Activated CD4-positive, alpha-beta T cell treated with anti-CD3 and anti-CD28 coated beads, Interleukin-2, amount 50 U/mL, for 4 hours (primary cell): ENCODE data around the gene GABBR2.

ENCODE experiments used
- DNase-seq, 2 experiments: peaks; one replicate each; pipeline ENCODE4 v3.0.0-alpha.2; 2020

GABBR2 gene

GRCh38 chr9:98619788-98620187 is 88.9 kb downstream of the GABBR2 start:
- DNase-seq = no peak

- no peak for DNase-seq
Observed at GRCh38 chr9:98615633-98616032, 93.1 kb downstream of the GABBR2 start.

- no peak for DNase-seq
Observed at GRCh38 chr9:98614941-98615340, 93.8 kb downstream of the GABBR2 start.

GRCh38 chr9:98612061-98612752 is 96.5 kb downstream of the GABBR2 start:
- DNase-seq = no peak

GRCh38 chr9:98611319-98611718 is 97.4 kb downstream of the GABBR2 start:
- no peak for DNase-seq

- DNase-seq = no peak
Observed at GRCh38 chr9:98610711-98611110, 98.0 kb downstream of the GABBR2 start.

GRCh38 chr9:98610211-98610610 is 98.5 kb downstream of the GABBR2 start:
- DNase-seq = no peak

- no peak for DNase-seq
Observed at GRCh38 chr9:98609646-98610045, 99.1 kb downstream of the GABBR2 start.

- DNase-seq = no peak
Observed at GRCh38 chr9:98607787-98608186, 100.9 kb downstream of the GABBR2 start.

- no peak for DNase-seq
Observed at GRCh38 chr9:98607152-98607551, 101.6 kb downstream of the GABBR2 start.

GRCh38 chr9:98606730-98607129 is 102.0 kb downstream of the GABBR2 start:
- no peak for DNase-seq

- DNase-seq = no peak
Observed at GRCh38 chr9:98605116-98605515, 103.6 kb downstream of the GABBR2 start.

GRCh38 chr9:98603821-98604383 is 104.8 kb downstream of the GABBR2 start:
- DNase-seq = no peak

GRCh38 chr9:98602839-98603500 is 105.8 kb downstream of the GABBR2 start:
- DNase-seq = no peak

- no peak for DNase-seq
Observed at GRCh38 chr9:98600631-98601030, 108.1 kb downstream of the GABBR2 start.

- no peak for DNase-seq
Observed at GRCh38 chr9:98599566-98600216, 109.0 kb downstream of the GABBR2 start.

- DNase-seq = no peak
Observed at GRCh38 chr9:98598861-98599260, 109.9 kb downstream of the GABBR2 start.

GRCh38 chr9:98597236-98597771 is 111.4 kb downstream of the GABBR2 start:
- DNase-seq = no peak

GRCh38 chr9:98596486-98596885 is 112.2 kb downstream of the GABBR2 start:
- no peak for DNase-seq

- no peak for DNase-seq
Observed at GRCh38 chr9:98594546-98595160, 114.1 kb downstream of the GABBR2 start.

GRCh38 chr9:98593354-98594253 is 115.1 kb downstream of the GABBR2 start:
- no peak for DNase-seq

GRCh38 chr9:98591696-98592095 is 117.0 kb downstream of the GABBR2 start:
- DNase-seq = no peak
